Chondrocyte (in vitro differentiated cells): Measurements from ENCODE around the gene TTBK2. TPM values are rescaled to one million over a fixed set of nuclear protein-coding genes. Genes with fewer than 3 reads are reported as not detected.
A peak's percentile ranks its signal among the peaks of the same experiment; 100 is the strongest.

ENCODE experiments used
- DNase-seq: peaks from one replicate; pipeline ENCODE4 v3.0.0; 2021; ENCODE audit warnings: mixed read lengths, low spot score
- H3K27ac Mint-ChIP-seq: one replicate; pipeline ENCODE4 v1.8.0; 2021; ENCODE audit warnings: mild to moderate bottlenecking, moderate library complexity, mixed read lengths; ENCODE audit not compliant: unreplicated experiment
- H3K27me3 Mint-ChIP-seq: 2 replicates; pipeline ENCODE4 v1.8.0; 2021; ENCODE audit warnings: low read depth, mixed read lengths
- H3K36me3 Mint-ChIP-seq: 2 replicates; pipeline ENCODE4 v1.8.0; 2021; ENCODE audit warnings: low read depth, mixed read lengths
- H3K4me1 Mint-ChIP-seq: 2 replicates; pipeline ENCODE4 v1.8.0; 2021; ENCODE audit warnings: low read depth, mild to moderate bottlenecking, mixed read lengths
- H3K4me3 Mint-ChIP-seq: one replicate; pipeline ENCODE4 v1.8.0; 2021; ENCODE audit warnings: mild to moderate bottlenecking, moderate library complexity, mixed read lengths; ENCODE audit not compliant: unreplicated experiment
- H3K9me3 Mint-ChIP-seq: 2 replicates; pipeline ENCODE4 v1.8.0; 2021; ENCODE audit warnings: low read depth, mixed read lengths
- CTCF ChIP-seq: fragments of 200-600 bp; sonication (generic); IDR thresholded peaks from 2 replicates; pipeline ENCODE4 v1.5.0; 2021; ENCODE audit warnings: antibody characterized with exemption, mild to moderate bottlenecking, moderate library complexity
- total RNA-seq: library from RNA; stranded (reverse); gene quantifications from 3 replicates; pipeline ENCODE4 v1.2.1, GENCODE V29; 2021

TTBK2 gene
- total RNA-seq, 1 donor from 2014 or later, result 19.7 TPM

- no peak overlapping the region for H3K27ac Mint-ChIP-seq
- TF ChIP-seq CTCF, result no peak
- no peak for DNase-seq
- peaks cover 6% of the 10 kb centered on the region for H3K4me1 Mint-ChIP-seq
- H3K27me3 Mint-ChIP-seq, result no peaks in the 10 kb centered on the region
- H3K9me3 Mint-ChIP-seq, result no peaks in the 10 kb centered on the region
- H3K4me3 Mint-ChIP-seq, result no peak overlapping the region
- H3K36me3 Mint-ChIP-seq, result peaks cover 3% of the 10 kb centered on the region
These were observed 213.5 kb downstream of the TTBK2 start for GRCh38 chr15:42707068-42707467.

- H3K4me3 Mint-ChIP-seq, result no peak overlapping the region
- no peak overlapping the region for H3K27ac Mint-ChIP-seq
- H3K27me3 Mint-ChIP-seq, result no peaks in the 10 kb centered on the region
- TF ChIP-seq CTCF, result no peak
- H3K4me1 Mint-ChIP-seq, result peaks cover 6% of the 10 kb centered on the region
- DNase-seq, result no peak
- peaks cover 10% of the 10 kb centered on the region for H3K9me3 Mint-ChIP-seq
- H3K36me3 Mint-ChIP-seq, result peaks cover 14% of the 10 kb centered on the region
These were observed 215.2 kb downstream of the TTBK2 start for GRCh38 chr15:42705336-42705735.

GRCh38 chr15:42704492-42704926 lies 216.1 kb downstream of the TTBK2 start:
- H3K4me3 Mint-ChIP-seq, result no peak overlapping the region
- H3K36me3 Mint-ChIP-seq, result peaks cover 17% of the 10 kb centered on the region
- H3K4me1 Mint-ChIP-seq, result peaks cover 6% of the 10 kb centered on the region
- no peak for DNase-seq
- peaks cover 13% of the 10 kb centered on the region for H3K9me3 Mint-ChIP-seq
- H3K27ac Mint-ChIP-seq, result no peak overlapping the region
- TF ChIP-seq CTCF, result peak; percentile 92
- H3K27me3 Mint-ChIP-seq, result no peaks in the 10 kb centered on the region

GRCh38 chr15:42696626-42697025 lies 224.0 kb downstream of the TTBK2 start:
- Mint-ChIP-seq H3K36me3 (peaks cover 31% of the 10 kb centered on the region), H3K27ac (no peak overlapping the region), H3K9me3 (peaks cover 13% of the 10 kb centered on the region), H3K4me1 (no peaks in the 10 kb centered on the region), H3K27me3 (no peaks in the 10 kb centered on the region), H3K4me3 (no peak overlapping the region)
- DNase-seq, result no peak
- no peak for TF ChIP-seq CTCF

GRCh38 chr15:42695527-42696071 lies 225.0 kb downstream of the TTBK2 start:
- DNase-seq, result no peak
- Mint-ChIP-seq H3K9me3 (peaks cover 5% of the 10 kb centered on the region), H3K4me1 (no peaks in the 10 kb centered on the region), H3K4me3 (no peak overlapping the region), H3K27ac (no peak overlapping the region), H3K27me3 (no peaks in the 10 kb centered on the region), H3K36me3 (peaks cover 26% of the 10 kb centered on the region)
- no peak for TF ChIP-seq CTCF
